Epithelial cell of proximal tubule (primary cell): ENCODE data around the gene METRN. TPM values are rescaled to one million over a fixed set of nuclear protein-coding genes. Genes with fewer than 3 reads are reported as not detected.

ENCODE experiments used
- DNase-seq: peaks from one replicate; pipeline ENCODE4 v3.0.0-alpha.2; 2011; ENCODE audit warnings: low read depth
- H3K4me3 ChIP-seq: 2 replicates; pipeline ENCODE4 v1.5.1; 2011; ENCODE audit warnings: low read depth, mild to moderate bottlenecking, low read length
- total RNA-seq: library from RNA; depleted of rRNA; stranded (reverse); fragments of >200 nt; gene quantifications from 2 replicates; pipeline ENCODE4 v1.2.3, GENCODE V29; 2015
- TF ChIP-seq, protein P1 (sequence below): conservative IDR thresholded peaks from 2 replicates; pipeline ENCODE4 v1.5.1; 2012; ENCODE audit warnings: low read depth, mild to moderate bottlenecking, low read length

The METRN gene
- total RNA-seq, 1 donor from 2014 or later: 183 TPM

DNA sequence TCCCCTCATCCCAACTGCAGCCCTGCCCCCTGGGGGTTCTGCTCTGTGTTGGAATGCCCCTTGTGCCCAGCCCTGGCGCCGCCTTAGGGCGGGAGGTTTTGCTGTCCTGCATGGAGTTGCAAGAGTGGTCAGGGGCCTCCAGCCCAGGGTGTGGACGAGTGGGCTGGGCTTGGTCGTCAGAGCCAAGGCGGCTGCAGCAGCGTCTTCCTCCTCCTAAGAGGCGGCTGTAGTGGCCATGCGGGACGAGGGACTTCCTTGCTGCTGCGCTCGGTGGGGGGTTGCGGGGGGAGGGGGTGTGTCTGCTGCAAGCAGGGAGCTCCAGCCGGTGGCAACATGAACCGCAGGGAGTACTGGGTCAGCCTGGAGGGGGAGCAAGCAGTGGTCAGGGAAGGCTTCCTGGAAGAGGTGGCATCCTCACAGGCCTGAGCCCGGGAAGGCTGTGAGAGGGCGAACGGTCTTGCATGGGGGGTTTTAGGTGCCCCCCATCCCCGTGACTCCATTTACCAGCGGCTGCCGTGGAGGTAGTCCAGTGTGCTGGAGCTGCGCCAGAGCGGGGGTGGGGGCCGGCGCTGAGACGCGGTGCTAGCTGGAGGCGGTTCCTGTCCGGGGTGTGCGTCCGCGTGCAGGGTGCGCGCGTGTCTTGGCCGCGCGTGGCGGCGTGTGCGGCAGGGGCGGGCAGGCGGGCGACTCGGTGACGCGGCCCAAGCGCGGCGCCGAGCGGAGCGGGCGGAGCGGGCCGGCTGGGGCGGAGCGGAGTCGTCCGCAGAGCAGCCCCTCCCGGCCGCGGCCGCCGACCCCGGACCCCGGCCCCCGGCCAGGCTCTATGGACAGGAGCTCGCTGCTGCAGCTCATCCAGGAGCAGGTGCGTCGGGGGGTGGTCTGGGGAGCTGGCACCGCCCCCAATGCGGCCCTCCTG, 39.7 kb upstream of the METRN start, which contains the start of gene RHBDL1:
TSS of gene RHBDL1 (plus strand) at position 704 of the 916 bp plus-strand sequence. CDS start at position 824, 120 bp downstream.
- TF ChIP-seq, protein P1, sequence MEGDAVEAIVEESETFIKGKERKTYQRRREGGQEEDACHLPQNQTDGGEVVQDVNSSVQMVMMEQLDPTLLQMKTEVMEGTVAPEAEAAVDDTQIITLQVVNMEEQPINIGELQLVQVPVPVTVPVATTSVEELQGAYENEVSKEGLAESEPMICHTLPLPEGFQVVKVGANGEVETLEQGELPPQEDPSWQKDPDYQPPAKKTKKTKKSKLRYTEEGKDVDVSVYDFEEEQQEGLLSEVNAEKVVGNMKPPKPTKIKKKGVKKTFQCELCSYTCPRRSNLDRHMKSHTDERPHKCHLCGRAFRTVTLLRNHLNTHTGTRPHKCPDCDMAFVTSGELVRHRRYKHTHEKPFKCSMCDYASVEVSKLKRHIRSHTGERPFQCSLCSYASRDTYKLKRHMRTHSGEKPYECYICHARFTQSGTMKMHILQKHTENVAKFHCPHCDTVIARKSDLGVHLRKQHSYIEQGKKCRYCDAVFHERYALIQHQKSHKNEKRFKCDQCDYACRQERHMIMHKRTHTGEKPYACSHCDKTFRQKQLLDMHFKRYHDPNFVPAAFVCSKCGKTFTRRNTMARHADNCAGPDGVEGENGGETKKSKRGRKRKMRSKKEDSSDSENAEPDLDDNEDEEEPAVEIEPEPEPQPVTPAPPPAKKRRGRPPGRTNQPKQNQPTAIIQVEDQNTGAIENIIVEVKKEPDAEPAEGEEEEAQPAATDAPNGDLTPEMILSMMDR: no peak
- peak within 1 kb of the TSS; percentile 57 for H3K4me3 ChIP-seq
- DNase-seq: no peak

DNA sequence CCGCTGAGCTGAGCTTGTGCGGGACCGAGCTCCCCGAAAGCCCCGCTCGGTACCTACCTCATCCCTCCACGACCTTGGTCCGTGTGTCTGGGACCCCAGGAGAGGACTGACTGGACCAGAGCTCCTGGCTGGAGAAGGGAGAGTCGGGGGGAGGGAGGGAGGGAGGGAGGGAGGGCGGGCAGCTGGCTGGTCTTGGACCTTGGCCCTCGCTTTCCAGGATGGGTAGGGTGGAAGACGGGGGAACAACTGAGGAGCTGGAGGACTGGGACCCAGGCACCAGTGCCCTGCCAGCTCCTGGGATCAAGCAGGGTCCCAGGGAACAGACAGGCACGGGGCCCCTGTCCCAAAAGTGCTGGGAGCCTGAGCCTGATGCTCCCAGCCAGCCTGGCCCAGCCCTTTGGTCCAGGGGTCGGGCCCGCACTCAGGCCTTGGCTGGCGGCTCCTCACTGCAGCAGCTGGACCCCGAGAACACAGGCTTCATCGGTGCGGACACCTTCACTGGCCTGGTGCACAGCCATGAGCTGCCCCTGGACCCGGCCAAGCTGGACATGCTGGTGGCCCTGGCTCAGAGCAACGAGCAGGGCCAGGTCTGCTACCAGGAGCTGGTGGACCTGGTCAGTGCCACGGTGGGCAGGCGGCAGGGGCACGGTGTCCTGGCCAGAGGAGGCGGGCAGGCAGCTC, 38.9 kb upstream of the METRN start:
- DNase-seq: no peak
- TF ChIP-seq, protein P1: no peak
- H3K4me3 ChIP-seq: peak overlapping the region; percentile 57

DNA sequence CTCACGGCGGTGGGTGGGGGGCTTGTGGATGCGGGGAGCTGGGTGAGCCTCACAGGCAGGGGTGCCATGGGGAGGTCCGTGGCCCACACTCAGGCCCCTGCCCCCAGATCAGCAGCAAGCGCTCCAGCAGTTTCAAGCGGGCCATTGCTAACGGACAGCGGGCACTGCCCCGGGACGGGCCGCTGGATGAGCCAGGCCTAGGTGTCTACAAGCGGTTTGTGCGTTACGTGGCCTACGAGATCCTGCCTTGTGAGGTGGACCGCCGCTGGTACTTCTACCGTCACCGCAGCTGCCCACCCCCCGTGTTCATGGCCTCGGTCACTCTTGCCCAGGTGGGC, 38.4 kb upstream of the METRN start:
- TF ChIP-seq, protein P1: no peak
- no peak overlapping the region for H3K4me3 ChIP-seq
- DNase-seq: no peak

DNA sequence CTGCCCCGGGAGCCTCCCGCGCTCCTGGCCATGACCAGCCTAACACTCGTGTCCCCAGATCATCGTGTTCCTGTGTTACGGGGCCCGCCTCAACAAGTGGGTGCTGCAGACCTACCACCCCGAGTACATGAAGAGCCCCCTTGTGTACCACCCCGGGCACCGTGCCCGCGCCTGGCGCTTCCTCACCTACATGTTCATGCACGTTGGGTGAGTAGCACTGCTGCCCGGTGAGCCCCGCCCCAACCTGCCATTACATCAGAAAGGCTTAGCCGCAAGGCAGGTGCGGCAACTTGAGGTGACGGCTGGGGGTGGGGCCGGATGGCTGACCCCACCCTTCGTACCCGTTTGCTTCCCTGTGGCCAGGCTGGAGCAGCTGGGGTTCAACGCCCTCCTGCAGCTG, 38.0 kb upstream of the METRN start:
- no peak for DNase-seq
- no peak overlapping the region for H3K4me3 ChIP-seq

DNA sequence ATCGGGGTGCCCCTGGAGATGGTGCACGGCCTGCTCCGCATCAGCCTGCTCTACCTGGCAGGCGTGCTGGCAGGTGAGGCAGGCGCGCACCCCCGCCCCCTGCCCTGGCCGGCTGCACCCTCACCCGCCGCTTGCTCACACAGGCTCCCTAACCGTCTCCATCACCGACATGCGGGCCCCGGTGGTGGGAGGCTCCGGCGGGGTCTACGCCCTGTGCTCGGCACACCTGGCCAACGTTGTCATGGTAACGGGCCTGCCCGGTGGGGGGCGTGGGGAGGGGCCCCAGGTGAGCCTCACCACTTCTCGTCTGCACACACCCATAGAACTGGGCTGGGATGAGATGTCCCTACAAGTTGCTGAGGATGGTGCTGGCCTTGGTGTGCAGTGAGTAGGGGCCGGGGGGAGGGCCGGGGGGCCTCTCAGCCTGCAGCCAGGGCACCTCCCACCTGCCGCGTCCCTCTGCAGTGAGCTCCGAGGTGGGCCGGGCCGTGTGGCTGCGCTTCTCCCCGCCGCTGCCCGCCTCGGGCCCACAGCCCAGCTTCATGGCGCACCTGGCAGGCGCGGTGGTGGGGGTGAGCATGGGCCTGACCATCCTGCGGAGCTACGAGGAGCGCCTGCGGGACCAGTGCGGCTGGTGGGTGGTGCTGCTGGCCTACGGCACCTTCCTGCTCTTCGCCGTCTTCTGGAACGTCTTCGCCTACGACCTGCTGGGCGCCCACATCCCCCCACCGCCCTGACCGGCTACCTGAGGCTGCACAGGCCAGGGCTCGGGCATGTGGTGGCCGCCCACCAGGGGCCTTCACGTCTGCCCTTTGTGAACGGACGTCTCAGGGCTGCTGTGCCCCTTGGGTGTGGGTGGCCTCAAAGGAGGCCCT, 37.4 kb upstream of the METRN start:
- TF ChIP-seq, protein P1: no peak
- no peak overlapping the region for H3K4me3 ChIP-seq
- DNase-seq: no peak

More for the DNA sequence above, 38.0 kb upstream of the METRN start:
- TF ChIP-seq, protein P1: no peak

DNA sequence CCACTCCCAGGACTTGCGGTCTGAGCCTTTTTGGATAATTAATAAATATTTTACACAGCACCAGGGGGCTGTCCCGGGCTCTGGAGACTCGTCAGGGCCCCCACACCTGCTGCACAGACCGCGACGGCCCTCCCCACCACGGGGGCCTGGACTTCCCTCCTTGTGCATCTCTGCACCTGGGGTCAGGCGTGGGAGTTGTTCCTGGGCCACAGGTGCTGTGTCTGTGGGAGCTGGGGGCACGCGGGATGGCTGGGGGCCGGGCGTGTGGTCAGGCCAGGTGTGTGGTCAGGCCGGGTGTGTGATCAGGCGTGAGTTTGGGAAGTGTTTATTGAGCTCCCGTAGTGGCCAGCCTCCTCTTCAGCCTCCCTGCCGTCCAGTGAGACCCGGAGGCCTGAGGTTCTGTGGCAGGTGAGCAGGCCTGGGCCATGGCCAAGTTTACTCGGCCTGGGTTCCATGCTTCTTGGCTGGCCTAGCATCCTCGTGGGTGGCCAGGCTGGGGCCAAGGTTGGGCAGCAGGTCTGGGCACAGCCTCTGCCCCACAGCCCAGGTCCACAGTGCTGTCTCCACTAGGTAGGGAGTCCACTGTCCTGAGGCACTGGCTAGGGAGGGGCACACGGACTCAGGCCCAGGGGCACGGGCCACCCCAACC, 36.6 kb upstream of the METRN start:
- TF ChIP-seq, protein P1: no peak
- H3K4me3 ChIP-seq: no peak overlapping the region
- no peak for DNase-seq
